Subcutaneous abdominal adipose tissue (tissue), 5 donors: ENCODE measurements around the gene LPP.
A peak's percentile ranks its signal among the peaks of the same experiment; 100 is the strongest.

Experiments used
- H3K27ac ChIP-seq: one replicate; pipeline ENCODE4 v1.7.0; 2013; ENCODE audit warnings: low read depth, mild to moderate bottlenecking, inconsistent platforms, low read length, moderate library complexity
- H3K27me3 ChIP-seq, 5 donors: one replicate each; pipeline ENCODE4 v1.7.0; 2013; ENCODE audit warnings: low read length in 5 of 5, inconsistent platforms in 1 of 5; ENCODE audit not compliant: control insufficient read depth in 5 of 5, insufficient read depth in 4 of 5
- H3K36me3 ChIP-seq, 5 donors: one replicate each; pipeline ENCODE4 v1.7.0; 2013; ENCODE audit warnings: low read length in 5 of 5; ENCODE audit not compliant: control insufficient read depth in 5 of 5, insufficient read depth in 5 of 5
- H3K4me1 ChIP-seq, 5 donors: one replicate each; pipeline ENCODE4 v1.7.0; 2013; ENCODE audit warnings: low read length in 5 of 5, mild to moderate bottlenecking in 3 of 5, moderate library complexity in 1 of 5; ENCODE audit not compliant: control insufficient read depth in 5 of 5, insufficient read depth in 5 of 5
- H3K4me3 ChIP-seq, 5 donors: one replicate each; pipeline ENCODE4 v1.7.0; 2013; ENCODE audit warnings: low read length in 5 of 5, low read depth in 1 of 5
- H3K9ac ChIP-seq, 5 donors: one replicate each; pipeline ENCODE4 v1.7.0; 2013; ENCODE audit warnings: low read length in 5 of 5, mild to moderate bottlenecking in 4 of 5, moderate library complexity in 3 of 5
- H3K9me3 ChIP-seq, 5 donors: one replicate each; pipeline ENCODE4 v1.7.0; 2013; ENCODE audit warnings: low read length in 5 of 5; ENCODE audit not compliant: control insufficient read depth in 5 of 5
- donor health status: healthy.
- donor health status: healthy.
- donor health status: healthy.
- donor health status: healthy.
- donor health status: healthy.

LPP gene

GRCh38 chr3:188487652-188488051, 333.7 kb downstream of the LPP start:
- Histone ChIP-seq H3K9me3 (no peaks in the 10 kb centered on the region), H3K9ac (no peak overlapping the region), H3K4me1 (peaks cover 0 to 9% (median 5%) of the 10 kb centered on the region in 5 donors), H3K27ac (no peak overlapping the region), H3K36me3 (peaks cover 0 to 20% (median 9%) of the 10 kb centered on the region in 5 donors), H3K27me3 (no peaks in the 10 kb centered on the region), H3K4me3 (no peak overlapping the region)

- peaks cover 0 to 18% (median 9%) of the 10 kb centered on the region in 5 donors for H3K36me3 ChIP-seq
- H3K9me3 ChIP-seq = no peaks in the 10 kb centered on the region
- H3K4me3 ChIP-seq = no peak overlapping the region
- no peak overlapping the region for H3K27ac ChIP-seq
- H3K9ac ChIP-seq = no peak overlapping the region
- H3K27me3 ChIP-seq = no peaks in the 10 kb centered on the region
- H3K4me1 ChIP-seq = peaks cover 0 to 9% (median 5%) of the 10 kb centered on the region in 5 donors
Observed at GRCh38 chr3:188488801-188489200, 334.8 kb downstream of the LPP start.

GRCh38 chr3:188489639-188490405, 335.9 kb downstream of the LPP start:
- Histone ChIP-seq H3K4me1 (peaks cover 0 to 9% (median 7%) of the 10 kb centered on the region in 5 donors), H3K36me3 (peaks cover 0 to 10% (median 7%) of the 10 kb centered on the region in 5 donors), H3K9me3 (no peaks in the 10 kb centered on the region), H3K4me3 (no peak overlapping the region), H3K27me3 (no peaks in the 10 kb centered on the region), H3K27ac (no peak overlapping the region), H3K9ac (no peak overlapping the region)

GRCh38 chr3:188490416-188490815, 336.5 kb downstream of the LPP start:
- Histone ChIP-seq H3K4me3 (no peak overlapping the region), H3K4me1 (peaks cover 0 to 9% (median 7%) of the 10 kb centered on the region in 5 donors), H3K27ac (no peak overlapping the region), H3K27me3 (no peaks in the 10 kb centered on the region), H3K36me3 (peaks cover 0 to 6% (median 3%) of the 10 kb centered on the region in 5 donors), H3K9me3 (no peaks in the 10 kb centered on the region), H3K9ac (no peak overlapping the region)

- Histone ChIP-seq H3K9ac (no peak overlapping the region), H3K27ac (peak overlapping the region; percentile 18), H3K36me3 (peaks cover 0 to 6% (median 3%) of the 10 kb centered on the region in 5 donors), H3K27me3 (no peaks in the 10 kb centered on the region), H3K4me1 (peaks cover 0 to 9% (median 7%) of the 10 kb centered on the region in 5 donors), H3K4me3 (no peak overlapping the region), H3K9me3 (no peaks in the 10 kb centered on the region)
Observed at GRCh38 chr3:188491276-188491687, 337.3 kb downstream of the LPP start.

GRCh38 chr3:188496390-188496789, 342.4 kb downstream of the LPP start:
- Histone ChIP-seq H3K36me3 (no peaks in the 10 kb centered on the region), H3K27me3 (no peaks in the 10 kb centered on the region), H3K9ac (no peak overlapping the region), H3K9me3 (no peaks in the 10 kb centered on the region), H3K4me3 (no peak overlapping the region), H3K27ac (no peak overlapping the region), H3K4me1 (peaks cover 0 to 5% (median 5%) of the 10 kb centered on the region in 5 donors)

GRCh38 chr3:188497021-188497420, 343.1 kb downstream of the LPP start:
- Histone ChIP-seq H3K4me1 (peaks cover 0 to 2% (median 0%) of the 10 kb centered on the region in 5 donors), H3K27ac (no peak overlapping the region), H3K4me3 (no peak overlapping the region), H3K9ac (no peak overlapping the region), H3K27me3 (no peaks in the 10 kb centered on the region), H3K9me3 (no peaks in the 10 kb centered on the region), H3K36me3 (no peaks in the 10 kb centered on the region)

GRCh38 chr3:188503647-188504046, 349.7 kb downstream of the LPP start:
- no peak overlapping the region for H3K4me3 ChIP-seq
- H3K4me1 ChIP-seq = peaks cover 0 to 18% (median 11%) of the 10 kb centered on the region in 5 donors
- H3K27ac ChIP-seq = no peak overlapping the region
- H3K9ac ChIP-seq = no peak overlapping the region
- peaks cover 5 to 14% (median 9%) of the 10 kb centered on the region in 5 donors for H3K9me3 ChIP-seq
- H3K36me3 ChIP-seq = no peaks in the 10 kb centered on the region
- H3K27me3 ChIP-seq = no peaks in the 10 kb centered on the region

- no peak overlapping the region for H3K4me3 ChIP-seq
- H3K27ac ChIP-seq = no peak overlapping the region
- peaks cover 0 to 18% (median 11%) of the 10 kb centered on the region in 5 donors for H3K4me1 ChIP-seq
- H3K36me3 ChIP-seq = no peaks in the 10 kb centered on the region
- H3K9ac ChIP-seq = no peak overlapping the region
- no peaks in the 10 kb centered on the region for H3K27me3 ChIP-seq
- H3K9me3 ChIP-seq = peaks cover 5 to 14% (median 9%) of the 10 kb centered on the region in 5 donors
Observed at GRCh38 chr3:188505151-188505550, 351.2 kb downstream of the LPP start.

- Histone ChIP-seq H3K27me3 (no peaks in the 10 kb centered on the region), H3K4me1 (peaks cover 0 to 18% (median 11%) of the 10 kb centered on the region in 5 donors), H3K9me3 (peaks cover 5 to 14% (median 9%) of the 10 kb centered on the region in 5 donors), H3K9ac (no peak overlapping the region), H3K36me3 (no peaks in the 10 kb centered on the region), H3K27ac (no peak overlapping the region), H3K4me3 (no peak overlapping the region)
Observed at GRCh38 chr3:188505911-188506310, 352.0 kb downstream of the LPP start.
